ENCODE measurements around the gene PNPLA1.

PNPLA1 gene

DNA sequence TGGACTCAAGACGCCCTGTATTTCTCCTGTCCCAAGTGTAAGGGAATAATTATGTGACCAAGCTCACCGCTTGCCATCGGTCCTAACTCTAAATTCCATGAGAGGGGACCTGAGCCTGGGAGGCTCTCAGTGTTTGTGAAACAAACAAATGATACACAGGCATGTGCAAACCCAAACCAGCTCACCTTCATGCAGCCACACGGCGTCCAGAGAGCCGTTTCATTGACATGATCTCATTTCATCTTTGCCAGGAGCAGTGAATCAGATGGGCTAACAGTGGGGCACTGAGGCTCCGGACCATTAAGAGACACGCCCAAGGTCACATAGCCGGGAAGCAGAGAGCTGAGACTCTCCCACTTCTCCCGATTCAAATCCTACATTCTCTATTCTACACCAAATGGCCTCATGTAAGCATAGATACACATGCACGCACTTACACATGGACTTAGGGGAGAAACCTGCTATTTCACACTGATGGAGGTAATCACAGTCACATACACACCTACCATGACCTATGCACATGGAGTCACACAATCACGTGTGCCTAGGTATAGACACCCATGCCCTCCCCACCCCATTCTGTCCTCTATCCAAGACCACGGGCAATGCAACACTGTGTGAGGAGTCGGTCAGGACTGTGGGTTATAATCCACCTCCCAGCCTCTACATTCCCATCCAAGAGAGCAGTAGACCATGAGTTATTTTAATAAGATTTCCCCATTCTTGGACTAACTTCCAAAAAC is 65.8 kb downstream of the PNPLA1 start:
- TF ChIP-seq GATA3 (IDR thresholded peaks at IDR 0.05; ENCODE audit: low read depth, low read length) (no peak), GATA2 (IDR thresholded peaks at IDR 0.05; ENCODE audit: low read depth, low read length) (no peak)

DNA sequence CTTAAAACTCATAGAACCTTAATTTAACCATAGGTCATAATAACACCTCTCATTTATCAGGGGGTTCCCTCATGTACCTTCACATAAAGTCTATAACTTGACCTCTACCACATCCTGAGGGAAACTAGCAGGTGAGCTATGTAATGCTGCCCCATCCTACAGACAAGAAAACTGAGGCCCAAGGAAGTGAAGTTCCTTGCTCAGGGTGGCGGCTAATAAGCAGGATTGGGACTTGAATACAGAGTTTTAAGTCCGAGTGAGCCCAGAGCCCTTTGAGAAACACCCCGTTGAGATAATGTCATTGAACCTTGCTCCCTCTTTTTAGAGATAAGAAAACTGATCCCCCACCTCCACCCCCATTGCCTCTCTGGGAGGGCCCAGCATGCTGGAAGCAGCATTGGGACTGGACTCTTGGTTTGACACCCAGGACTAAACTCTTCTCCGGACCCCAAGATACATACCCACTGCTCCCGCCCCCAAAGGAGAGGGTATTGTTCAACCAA is 66.4 kb downstream of the PNPLA1 start:
- TF ChIP-seq GATA3 (IDR thresholded peaks at IDR 0.05; ENCODE audit: low read depth, low read length) = no peak
- no peak for TF ChIP-seq GATA2 (IDR thresholded peaks at IDR 0.05; ENCODE audit: low read depth, low read length)

DNA sequence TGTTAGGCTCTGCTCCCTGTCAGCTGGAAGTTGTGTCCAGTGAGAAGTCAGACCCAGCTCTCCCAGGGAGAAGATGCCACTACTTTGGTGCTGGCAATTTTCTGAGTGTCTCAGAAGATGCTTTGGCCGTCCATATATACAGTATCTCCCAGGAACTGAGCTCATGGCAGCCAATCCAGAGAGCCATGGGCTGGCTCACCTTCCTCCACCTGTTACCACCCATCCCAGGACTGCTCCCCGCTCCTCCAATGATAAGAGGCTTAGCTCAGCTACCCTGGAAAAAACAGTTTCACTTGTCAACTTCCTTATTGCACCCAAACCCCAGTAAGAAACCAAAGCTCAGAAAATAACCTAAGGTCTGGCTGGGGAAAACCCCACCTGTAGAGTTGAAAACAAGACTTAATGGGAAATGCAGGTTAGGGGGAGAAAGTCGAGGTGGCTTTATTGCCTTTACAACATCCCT is 67.0 kb downstream of the PNPLA1 start, which contains the start of gene BNIP5:
BNIP5 (minus strand) TSS at position 110 of the 463 bp plus-strand sequence. CDS start 6,198 bp downstream, outside the sequence.
- TF ChIP-seq GATA2 (IDR thresholded peaks at IDR 0.05; ENCODE audit: low read depth, low read length) (no peak), GATA3 (IDR thresholded peaks at IDR 0.05; ENCODE audit: low read depth, low read length) (no peak)

DNA sequence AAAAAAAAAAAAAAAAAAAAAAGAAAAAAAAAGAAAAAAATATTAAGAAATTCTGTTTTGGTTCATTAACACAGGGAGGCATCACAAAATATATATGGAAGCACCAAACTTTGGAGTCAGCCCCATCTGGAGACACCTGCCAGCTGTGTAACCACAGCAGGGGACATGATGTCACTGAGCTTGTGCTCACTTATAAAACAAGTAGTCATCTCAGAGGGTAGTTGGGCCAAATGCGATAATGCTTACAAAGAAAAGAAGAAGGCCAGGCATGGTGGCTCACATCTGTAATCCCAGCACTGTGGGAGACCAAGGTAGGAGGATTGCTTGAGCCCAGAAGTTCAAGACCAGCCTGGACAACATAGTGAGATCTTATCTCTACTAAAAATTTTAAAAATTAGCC is 68.0 kb downstream of the PNPLA1 start:
- TF ChIP-seq GATA3 (IDR thresholded peaks at IDR 0.05; ENCODE audit: low read depth, low read length) = no peak

- no peak for TF ChIP-seq GATA3 (IDR thresholded peaks at IDR 0.05; ENCODE audit: low read depth, low read length)
- no peak for TF ChIP-seq GATA2 (IDR thresholded peaks at IDR 0.05; ENCODE audit: low read depth, low read length)
Observed at GRCh38 chr6:36339146-36339545, 69.3 kb downstream of the PNPLA1 start.

DNA sequence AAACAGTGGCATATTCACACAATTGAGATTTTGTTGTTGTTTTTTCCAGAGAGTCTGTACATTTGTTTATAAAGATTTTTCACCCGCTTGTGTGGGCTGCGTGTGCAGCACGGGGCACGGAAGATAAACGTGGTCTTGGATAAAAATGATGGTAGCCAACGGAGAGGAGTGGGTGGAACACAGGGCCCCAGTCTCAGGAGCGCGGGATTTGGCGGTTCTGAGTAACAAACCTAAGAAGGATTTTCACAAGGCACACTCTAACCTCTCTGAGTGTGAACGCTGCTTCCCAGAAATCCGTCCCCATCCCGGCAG is 70.4 kb downstream of the PNPLA1 start:
- TF ChIP-seq GATA3 (IDR thresholded peaks at IDR 0.05; ENCODE audit: low read depth, low read length) = no peak
- no peak for TF ChIP-seq GATA2 (IDR thresholded peaks at IDR 0.05; ENCODE audit: low read depth, low read length)

GRCh38 chr6:36340618-36341454 is 71.0 kb downstream of the PNPLA1 start:
- no peak for TF ChIP-seq GATA3 (IDR thresholded peaks at IDR 0.05; ENCODE audit: low read depth, low read length)
- no peak for TF ChIP-seq GATA2 (IDR thresholded peaks at IDR 0.05; ENCODE audit: low read depth, low read length)

DNA sequence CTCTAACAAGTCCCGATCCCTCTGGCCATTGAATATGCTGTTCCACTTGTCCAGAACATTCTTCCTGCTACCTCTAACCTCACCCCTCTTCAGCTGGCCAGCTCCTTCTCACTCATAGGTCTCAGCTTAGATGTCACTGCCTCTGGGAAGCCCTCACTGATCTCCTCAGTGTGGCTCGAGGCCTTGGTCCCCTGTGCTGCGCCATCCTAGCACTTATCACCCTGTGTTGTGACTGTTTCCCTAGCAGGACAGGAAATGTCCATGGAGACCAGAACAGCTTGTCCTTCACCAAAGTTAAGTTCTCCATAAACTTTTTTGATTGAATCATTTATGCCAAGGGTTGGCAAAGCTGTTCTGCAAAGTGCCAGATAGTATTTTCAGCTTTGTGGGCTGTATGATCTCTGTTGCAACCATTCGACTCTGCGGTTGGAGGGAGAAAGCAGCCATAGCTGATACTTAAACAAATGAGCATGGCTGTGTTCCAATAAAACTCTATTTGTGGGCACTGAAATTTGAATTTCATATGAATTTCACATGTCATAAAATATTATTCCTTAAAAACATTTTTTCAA is 73.3 kb downstream of the PNPLA1 start:
- TF ChIP-seq GATA3 (IDR thresholded peaks at IDR 0.05; ENCODE audit: low read depth, low read length) (no peak), GATA2 (IDR thresholded peaks at IDR 0.05; ENCODE audit: low read depth, low read length) (no peak)

DNA sequence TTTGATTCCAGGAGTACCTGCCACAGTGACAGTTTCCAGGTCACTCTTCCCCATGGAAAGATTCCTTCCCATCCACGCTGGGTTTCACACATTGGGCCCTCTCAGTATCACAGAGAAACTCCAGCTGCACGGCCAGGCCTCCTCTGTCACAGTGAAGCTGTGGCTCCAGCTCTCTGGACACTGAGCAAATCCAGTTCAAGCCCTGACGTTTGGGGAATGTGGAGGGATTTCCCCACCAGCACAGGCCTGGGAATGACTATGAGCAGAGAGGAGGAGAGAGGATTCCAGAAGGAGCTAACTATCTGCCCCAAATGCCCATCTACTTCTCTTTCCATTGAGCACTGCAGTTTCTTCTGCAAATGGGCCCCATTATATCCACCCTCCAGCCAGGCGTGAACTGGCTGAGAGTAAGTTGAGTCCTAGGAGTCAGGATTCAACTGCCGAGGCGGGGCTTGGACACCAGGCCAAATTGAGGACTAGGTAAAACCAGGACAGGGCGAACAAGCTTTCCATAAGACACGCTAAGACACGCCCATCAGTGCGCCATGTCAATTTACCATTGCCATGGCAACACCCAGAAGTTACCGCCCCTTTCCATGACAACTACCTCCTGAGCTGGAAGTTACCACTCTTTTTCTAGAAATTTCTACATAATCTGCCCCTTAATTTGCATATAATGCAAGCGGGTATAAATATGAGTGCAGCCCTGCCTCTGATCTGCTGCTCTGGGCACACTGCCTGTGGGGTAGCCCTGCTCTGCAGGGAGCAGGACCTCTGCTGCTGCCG is 76.0 kb downstream of the PNPLA1 start:
- no peak for TF ChIP-seq GATA2 (IDR thresholded peaks at IDR 0.05; ENCODE audit: low read depth, low read length)
- TF ChIP-seq GATA3 (IDR thresholded peaks at IDR 0.05; ENCODE audit: low read depth, low read length) = no peak

GRCh38 chr6:36346486-36347273 is 76.8 kb downstream of the PNPLA1 start:
- TF ChIP-seq GATA2 (IDR thresholded peaks at IDR 0.05; ENCODE audit: low read depth, low read length) (no peak), GATA3 (IDR thresholded peaks at IDR 0.05; ENCODE audit: low read depth, low read length) (no peak)

DNA sequence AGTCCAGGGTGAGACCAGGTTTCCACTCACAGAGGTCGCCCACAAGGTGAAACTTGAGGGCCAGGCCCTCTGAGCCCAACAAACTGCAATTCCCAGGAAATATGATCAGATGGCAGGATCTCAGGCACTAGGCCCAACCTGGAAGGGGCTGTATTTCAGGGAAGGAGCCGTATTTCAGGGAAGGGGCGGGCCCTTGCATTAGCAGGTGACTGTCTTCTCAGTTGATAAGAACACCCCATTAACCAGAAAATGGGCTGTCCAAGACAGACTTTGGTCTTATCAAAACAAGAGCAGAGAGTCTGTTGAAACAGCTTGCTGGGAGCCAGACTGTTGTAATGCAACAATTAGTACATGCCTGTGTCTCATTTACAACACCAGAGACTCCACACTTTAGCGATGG is 77.8 kb downstream of the PNPLA1 start:
- TF ChIP-seq GATA2 (IDR thresholded peaks at IDR 0.05; ENCODE audit: low read depth, low read length) (no peak), GATA3 (IDR thresholded peaks at IDR 0.05; ENCODE audit: low read depth, low read length) (no peak)

DNA sequence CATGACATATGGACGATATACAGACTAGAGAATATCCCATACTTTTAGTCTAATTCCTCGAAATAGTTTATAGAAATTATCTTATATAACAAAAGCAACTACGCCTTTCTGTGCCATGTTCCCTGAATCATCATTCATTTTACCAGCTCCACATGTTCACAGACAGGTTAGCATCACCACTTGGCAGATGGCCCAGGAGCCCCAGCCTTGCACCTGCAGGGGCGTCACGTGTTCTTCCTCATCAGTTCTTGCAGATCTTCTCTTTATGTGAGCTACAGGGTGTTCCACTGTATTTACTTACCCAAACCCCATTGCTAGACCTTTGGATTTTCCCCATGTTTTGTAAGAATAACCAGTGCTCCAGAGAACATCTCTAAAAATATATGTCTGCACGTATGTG is 79.4 kb downstream of the PNPLA1 start:
- TF ChIP-seq GATA3 (IDR thresholded peaks at IDR 0.05; ENCODE audit: low read depth, low read length) (no peak), GATA2 (IDR thresholded peaks at IDR 0.05; ENCODE audit: low read depth, low read length) (no peak)

DNA sequence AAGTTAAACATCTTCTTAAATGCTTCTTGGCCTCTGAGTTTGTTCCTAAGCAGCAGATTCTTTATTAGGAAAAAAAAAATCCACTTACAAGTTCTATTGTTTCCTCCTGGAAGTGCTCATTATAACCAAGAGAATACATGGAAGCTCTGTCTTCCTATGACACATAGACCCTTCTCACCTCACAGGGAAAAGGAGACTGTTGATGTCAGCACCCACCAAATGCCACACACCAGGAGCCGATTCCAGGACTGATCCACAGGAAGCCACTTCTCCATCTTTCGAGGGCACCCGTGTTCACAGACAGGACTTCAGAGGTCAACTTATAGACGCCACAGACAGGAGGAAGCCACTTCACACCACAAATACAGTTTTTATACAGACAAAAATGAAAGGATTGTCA is 80.2 kb downstream of the PNPLA1 start:
- TF ChIP-seq GATA3 (IDR thresholded peaks at IDR 0.05; ENCODE audit: low read depth, low read length) = no peak
- TF ChIP-seq GATA2 (IDR thresholded peaks at IDR 0.05; ENCODE audit: low read depth, low read length) = no peak

All from SH-SY5Y (cell line).